ENCODE measurements around the gene C22orf42. TPM values are rescaled to one million over a fixed set of nuclear protein-coding genes. Genes with fewer than 3 reads are reported as not detected.

C22orf42 gene
- total and polyA plus RNA-seq, 10 donors: not detected

DNA sequence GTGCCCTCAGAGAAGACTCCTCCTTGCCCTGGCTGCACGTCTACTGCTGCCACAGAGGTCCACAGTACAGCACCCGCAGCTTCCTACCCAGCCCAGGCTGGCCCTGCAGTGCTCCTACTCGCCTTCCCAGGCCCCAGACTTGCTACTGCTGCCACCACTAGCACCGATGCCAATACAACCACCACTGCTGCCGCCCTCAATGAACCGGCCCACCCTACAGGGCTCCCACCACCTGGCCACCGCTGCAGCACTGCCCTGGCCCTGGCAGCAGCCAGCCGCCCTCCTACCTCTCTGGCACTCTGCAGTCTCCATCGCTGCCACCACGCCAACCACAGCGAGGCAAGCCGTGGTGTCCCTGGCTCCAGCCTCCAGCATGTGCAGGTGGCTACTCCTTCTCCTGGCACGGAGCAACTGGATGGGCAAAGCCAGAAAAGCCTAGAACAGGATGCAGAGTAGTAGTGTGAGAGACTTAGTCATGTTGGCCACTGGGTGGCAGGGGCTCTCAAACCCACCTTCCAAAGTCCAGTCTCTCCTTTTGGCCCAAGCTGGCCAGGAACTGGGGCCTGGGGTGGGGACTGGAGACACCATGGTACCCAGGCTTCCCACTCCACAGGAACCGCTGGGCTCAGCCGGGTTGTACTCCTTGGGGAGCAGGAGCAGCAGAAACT is 39.4 kb downstream of the C22orf42 start:
- 77 to 89% (median 86%) methylated on average over 13 to 15 of the region's 15 CpGs for WGBS, 5 donors
- no peak overlapping the region for H3K4me3 ChIP-seq
- no peak overlapping the region for H3K27ac ChIP-seq
- intact Hi-C loops (cut with DNase I; ENCODE audit: low total_unique reads): no loop called here
- TF ChIP-seq, protein P1, sequence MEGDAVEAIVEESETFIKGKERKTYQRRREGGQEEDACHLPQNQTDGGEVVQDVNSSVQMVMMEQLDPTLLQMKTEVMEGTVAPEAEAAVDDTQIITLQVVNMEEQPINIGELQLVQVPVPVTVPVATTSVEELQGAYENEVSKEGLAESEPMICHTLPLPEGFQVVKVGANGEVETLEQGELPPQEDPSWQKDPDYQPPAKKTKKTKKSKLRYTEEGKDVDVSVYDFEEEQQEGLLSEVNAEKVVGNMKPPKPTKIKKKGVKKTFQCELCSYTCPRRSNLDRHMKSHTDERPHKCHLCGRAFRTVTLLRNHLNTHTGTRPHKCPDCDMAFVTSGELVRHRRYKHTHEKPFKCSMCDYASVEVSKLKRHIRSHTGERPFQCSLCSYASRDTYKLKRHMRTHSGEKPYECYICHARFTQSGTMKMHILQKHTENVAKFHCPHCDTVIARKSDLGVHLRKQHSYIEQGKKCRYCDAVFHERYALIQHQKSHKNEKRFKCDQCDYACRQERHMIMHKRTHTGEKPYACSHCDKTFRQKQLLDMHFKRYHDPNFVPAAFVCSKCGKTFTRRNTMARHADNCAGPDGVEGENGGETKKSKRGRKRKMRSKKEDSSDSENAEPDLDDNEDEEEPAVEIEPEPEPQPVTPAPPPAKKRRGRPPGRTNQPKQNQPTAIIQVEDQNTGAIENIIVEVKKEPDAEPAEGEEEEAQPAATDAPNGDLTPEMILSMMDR (IDR thresholded peaks at IDR 0.05 in 8 of 11, conservative IDR thresholded peaks at IDR 0.05 in 3 of 11): no peak
- TF ChIP-seq POLR2AphosphoS5 (IDR thresholded peaks at IDR 0.05): no peak
- no peak for TF ChIP-seq POLR2A (IDR thresholded peaks at IDR 0.05)
- H3K27me3 ChIP-seq (replicated peaks in 1 of 7): no peaks in the 10 kb centered on the region
- DNase-seq: no peak
- no peaks in the 10 kb centered on the region for H3K4me1 ChIP-seq
- H3K36me3 ChIP-seq: no peaks in the 10 kb centered on the region
- H3K9me3 ChIP-seq: no peaks in the 10 kb centered on the region

DNA sequence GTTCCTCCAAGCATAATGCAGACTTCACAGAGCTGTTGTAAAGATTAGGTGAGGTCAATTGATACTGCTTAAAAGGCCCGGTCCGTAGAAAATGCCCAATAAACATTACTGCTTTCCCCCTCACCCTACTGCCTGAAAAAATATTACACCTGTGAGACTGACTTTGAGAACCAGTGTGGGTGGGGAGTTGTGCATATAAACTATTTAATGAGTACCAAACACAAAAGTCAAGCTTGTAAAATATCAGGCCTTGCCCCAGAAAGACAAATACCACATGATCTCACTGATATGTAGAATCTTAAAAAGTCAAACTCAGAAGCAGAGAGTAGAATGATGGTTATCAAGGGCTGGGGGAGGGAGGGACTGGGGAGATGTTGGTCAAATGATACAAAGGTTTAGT is 46.7 kb downstream of the C22orf42 start:
- Histone ChIP-seq H3K27me3 (replicated peaks in 1 of 7) (peaks cover 0 to 37% (median 0%) of the 10 kb centered on the region in 7 donors), H3K4me1 (no peaks in the 10 kb centered on the region), H3K27ac (no peak overlapping the region), H3K36me3 (no peaks in the 10 kb centered on the region), H3K9me3 (no peaks in the 10 kb centered on the region), H3K4me3 (no peak overlapping the region)
- intact Hi-C loops (cut with DNase I; ENCODE audit: low total_unique reads): no loop called here
- TF ChIP-seq POLR2AphosphoS5 (IDR thresholded peaks at IDR 0.05): no peak
- TF ChIP-seq, protein P1 (IDR thresholded peaks at IDR 0.05 in 8 of 11, conservative IDR thresholded peaks at IDR 0.05 in 3 of 11): no peak
- TF ChIP-seq POLR2A (IDR thresholded peaks at IDR 0.05): no peak
- WGBS, 5 donors: 54 to 84% (median 81%) methylated on average over 2 of the region's 2 CpGs
- DNase-seq: no peak

DNA sequence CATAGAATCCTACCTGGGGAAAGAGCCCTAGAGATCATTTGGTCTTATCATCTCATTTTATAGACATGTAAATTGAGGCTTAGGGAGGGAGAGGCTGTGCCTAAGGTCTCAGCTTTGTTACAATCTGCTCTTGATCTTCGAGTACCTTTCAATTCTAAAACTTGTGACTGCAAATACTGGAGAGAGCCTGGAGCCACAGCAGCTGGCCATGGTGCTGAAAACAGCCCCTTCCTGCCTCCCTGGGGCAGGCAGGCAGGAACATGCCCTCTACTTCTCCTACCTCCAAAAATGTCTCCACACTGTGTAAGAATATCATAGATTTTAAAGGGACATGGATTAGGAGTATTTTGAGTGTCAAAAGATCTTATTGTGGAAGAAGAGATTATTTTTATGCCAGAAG is 52.2 kb downstream of the C22orf42 start:
- H3K27me3 ChIP-seq (replicated peaks in 1 of 7): peaks cover 0 to 53% (median 0%) of the 10 kb centered on the region in 7 donors
- H3K27ac ChIP-seq: no peak overlapping the region
- 0 to 13% (median 3%) methylated on average over 1 of the region's 1 CpG for WGBS, 5 donors
- intact Hi-C loops (cut with DNase I; ENCODE audit: low total_unique reads): no loop called here
- H3K36me3 ChIP-seq: no peaks in the 10 kb centered on the region
- TF ChIP-seq POLR2A (IDR thresholded peaks at IDR 0.05) (no peak), POLR2AphosphoS5 (IDR thresholded peaks at IDR 0.05) (no peak)
- TF ChIP-seq, protein P1 (IDR thresholded peaks at IDR 0.05 in 8 of 11, conservative IDR thresholded peaks at IDR 0.05 in 3 of 11): no peak
- no peaks in the 10 kb centered on the region for H3K4me1 ChIP-seq
- no peak for DNase-seq
- H3K4me3 ChIP-seq: no peak overlapping the region
- H3K9me3 ChIP-seq: no peaks in the 10 kb centered on the region

DNA sequence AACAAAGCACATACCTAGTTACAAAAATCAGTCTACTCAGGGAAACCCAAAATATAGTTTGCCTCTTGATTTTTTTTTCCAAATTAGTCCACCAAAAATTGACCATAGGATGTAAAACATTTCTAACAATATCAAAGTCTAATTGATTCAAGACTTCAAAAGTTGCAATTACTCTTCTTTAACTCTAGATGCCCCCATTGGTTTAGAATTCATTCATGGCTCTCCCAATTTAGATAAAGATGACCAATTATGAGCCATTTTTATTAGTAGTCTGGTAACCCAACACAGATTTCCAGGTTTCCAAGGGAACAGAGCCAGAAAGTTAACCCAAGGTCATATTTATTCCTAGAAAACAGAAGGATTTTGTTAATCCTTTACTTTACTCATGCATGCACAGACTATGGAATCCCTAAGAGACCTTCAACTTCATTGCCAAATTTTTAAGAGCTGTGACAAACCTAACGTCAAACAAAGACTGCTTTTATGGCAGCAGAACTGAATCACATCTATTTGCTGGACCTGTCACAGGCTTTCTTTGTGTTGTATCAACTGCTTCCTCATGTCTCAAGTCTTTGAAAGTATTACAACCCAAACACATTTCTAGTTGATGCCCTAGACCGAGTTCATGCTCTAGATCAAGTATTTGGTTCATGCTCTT is 55.3 kb downstream of the C22orf42 start:
- 37 to 57% (median 54%) methylated on average over 2 of the region's 2 CpGs for WGBS, 5 donors
- no peak overlapping the region for H3K4me3 ChIP-seq
- H3K36me3 ChIP-seq: no peaks in the 10 kb centered on the region
- H3K4me1 ChIP-seq: no peaks in the 10 kb centered on the region
- peaks cover 0 to 42% (median 0%) of the 10 kb centered on the region in 7 donors for H3K27me3 ChIP-seq (replicated peaks in 1 of 7)
- no peak overlapping the region for H3K27ac ChIP-seq
- no peaks in the 10 kb centered on the region for H3K9me3 ChIP-seq
- intact Hi-C loops (cut with DNase I; ENCODE audit: low total_unique reads): no loop called here
- no peak for TF ChIP-seq POLR2AphosphoS5 (IDR thresholded peaks at IDR 0.05)
- TF ChIP-seq, protein P1 (IDR thresholded peaks at IDR 0.05 in 8 of 11, conservative IDR thresholded peaks at IDR 0.05 in 3 of 11): peak in 9 of 11 experiments; percentile 27 to 61 (median 38)
- no peak for DNase-seq

All from spleen (tissue), 11 donors.